Kasumi-1 (cell line): ENCODE results near the gene BOK.
"Not testable (repeated sequence)": the region's sequence is repeated elsewhere in the genome, so short reads cannot be mapped to it uniquely, and the experiment has no call there.

Source experiments
- DNase-seq, 2 experiments: peaks; one replicate each; lab custom pipeline; 2025; lab: John Stamatoyannopoulos, UW

The BOK gene

DNA sequence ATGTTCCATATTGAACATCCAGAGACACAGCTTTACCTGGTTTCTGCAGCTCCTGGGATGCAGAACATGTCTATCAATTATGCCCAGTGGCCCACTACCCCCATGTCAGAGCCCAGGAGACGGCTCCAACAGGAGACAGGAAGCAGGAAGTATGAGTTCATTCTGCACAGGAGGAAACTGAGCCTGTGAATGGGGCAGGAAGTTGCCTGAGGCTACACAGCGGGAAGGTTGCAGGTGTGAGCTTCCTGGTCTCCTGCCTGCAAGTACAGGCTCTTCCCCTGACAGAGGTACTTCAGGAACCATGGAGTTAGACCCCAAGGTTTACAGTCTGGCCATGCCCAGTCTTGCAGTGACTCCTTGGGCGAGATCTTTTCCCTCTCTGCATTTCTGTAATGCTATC, 2.8 kb upstream of the BOK start:
- no peak for DNase-seq

DNA sequence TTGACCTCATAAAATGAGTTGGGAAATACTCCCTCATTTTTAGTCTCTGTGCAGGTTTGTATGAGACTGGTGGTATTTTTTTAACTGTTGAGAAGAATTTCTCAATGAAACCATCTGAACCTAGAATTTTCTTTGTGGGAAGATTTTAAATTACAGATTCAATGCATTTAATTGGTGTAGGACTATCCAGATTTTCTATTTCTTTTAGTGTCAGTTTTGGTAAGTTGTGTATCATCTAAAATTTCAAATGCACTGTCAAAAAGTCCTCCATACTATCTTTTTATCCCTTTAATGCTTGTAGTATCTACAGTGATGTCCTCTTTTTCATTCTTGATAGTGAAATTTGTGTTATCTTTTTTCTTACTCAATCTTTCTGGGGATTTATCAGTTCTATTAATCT, 1.8 kb upstream of the BOK start:
- DNase-seq: no peak

DNA sequence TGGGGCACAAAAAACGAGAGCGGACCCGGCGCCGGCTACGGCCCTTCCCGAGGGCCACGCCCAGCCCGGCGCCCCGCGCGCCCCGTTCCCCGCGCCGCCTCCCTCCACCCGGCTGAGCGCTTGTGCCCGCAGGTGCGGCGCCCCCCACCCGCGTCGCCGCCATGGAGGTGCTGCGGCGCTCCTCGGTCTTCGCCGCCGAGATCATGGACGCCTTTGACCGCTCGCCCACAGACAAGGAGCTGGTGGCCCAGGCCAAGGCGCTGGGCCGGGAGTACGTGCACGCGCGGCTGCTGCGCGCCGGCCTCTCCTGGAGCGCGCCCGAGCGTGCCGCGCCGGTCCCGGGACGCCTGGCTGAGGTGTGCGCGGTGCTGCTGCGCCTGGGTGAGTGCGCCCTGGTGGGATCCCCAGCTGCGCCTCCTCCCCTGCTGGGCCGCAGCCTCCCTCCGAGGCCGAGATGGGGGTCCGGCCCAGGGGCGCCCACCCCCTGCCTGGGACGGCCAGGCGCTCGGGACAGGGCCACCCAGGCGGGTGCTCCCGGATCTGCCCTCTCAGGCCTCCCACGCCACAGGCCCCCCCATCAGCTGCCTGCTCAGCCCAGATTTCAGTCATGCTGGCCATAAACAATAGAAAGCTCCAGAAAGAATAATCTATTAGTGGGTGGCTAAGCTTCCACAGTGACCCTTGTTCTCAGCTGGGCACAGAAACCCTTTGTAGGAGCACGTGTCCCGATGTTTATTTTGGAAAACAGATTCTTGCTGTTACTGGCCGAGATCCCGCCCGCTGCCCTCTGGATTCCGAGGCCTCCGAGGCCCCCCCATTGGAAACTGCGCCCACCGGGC, 997 bp downstream of the BOK start:
- no peak for DNase-seq

DNA sequence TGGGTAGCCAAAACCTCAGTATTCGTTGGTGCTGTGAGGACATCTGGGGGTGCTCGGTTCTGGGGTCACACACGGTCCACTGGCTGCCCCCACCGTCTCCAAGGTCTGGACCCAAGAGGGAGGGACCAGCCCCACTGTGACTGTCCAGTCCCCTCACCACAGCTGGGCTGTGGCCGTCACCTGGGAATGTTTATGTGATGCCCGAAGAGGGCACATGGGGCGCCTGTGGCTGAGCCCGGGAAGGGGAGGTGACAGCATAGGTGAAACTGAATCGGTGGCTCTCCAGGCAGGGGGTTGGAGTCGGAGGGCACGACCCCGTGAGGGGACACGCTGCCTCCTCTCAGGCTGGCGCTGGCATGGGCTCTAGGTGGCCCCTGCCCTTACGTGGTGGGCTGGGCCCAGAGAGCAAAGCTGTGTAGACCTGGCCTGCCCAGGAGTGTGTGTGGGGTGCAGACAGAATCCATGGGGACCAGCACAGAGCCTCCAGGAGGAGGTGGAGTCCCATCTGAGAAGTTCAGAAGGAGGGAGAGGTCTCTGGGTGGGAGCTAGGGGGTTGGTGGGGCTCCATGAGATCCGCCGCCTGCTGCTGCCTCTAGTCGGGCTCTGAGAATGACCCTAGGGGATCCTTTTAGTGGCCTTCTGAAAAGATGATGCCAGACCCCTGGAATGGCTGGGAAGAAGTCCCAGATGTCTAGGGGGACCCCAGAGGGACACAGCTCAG, 1.8 kb downstream of the BOK start:
- DNase-seq: no peak

DNA sequence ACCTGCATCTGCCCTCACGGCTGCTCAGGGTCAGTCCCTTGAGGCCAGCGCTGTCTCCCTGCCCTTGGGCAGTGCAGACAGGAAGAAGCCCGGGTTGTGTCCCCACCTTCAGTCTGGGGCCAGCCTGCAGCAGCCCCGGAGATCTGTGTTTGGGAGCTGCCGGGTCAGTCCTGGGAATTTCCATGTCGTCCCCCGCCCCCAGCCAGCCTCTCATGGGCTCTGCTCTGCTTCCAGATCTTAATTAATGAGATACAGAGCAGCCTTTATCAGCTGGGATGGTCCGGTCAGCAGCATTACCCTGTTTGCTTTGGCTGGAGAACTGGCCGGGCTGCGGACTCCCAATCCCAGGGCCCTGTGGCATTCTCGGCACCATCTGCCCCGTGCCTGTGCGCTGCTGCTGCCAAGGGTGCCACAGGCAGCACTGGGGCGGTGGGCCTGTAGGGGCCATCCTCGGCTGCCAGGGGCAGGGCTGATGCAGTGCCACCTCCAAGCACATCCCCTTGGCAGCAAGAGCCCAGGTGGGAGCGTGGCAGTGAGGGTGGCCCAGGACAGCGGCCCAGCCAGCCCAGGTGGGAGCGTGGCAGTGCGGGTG, 2.4 kb downstream of the BOK start:
- DNase-seq: no peak

DNA sequence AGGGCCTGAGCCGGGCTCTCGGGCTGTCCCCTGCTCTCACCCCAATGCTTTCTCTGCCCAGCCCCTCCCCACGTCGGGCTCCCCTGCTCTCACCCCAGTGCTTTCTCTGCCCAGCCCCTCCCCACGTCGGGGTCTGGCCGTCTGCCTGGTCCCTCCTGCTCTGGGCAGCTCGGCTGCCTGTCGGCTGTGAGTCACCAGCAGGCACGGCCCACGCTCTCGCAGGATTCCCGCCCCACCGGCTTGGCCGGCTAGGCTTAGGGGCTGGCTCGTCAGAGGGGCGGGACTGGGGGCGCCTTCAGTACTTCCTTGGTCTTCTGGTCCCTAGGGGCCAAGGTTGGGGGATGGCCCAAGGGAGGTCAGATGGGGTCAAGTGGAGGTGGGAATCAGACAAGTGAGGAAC, 3.3 kb downstream of the BOK start:
- no peak for DNase-seq

- DNase-seq: no peak
Observed at GRCh38 chr2:241562269-241562891, 3.8 kb downstream of the BOK start.

GRCh38 chr2:241563031-241563507, 4.5 kb downstream of the BOK start:
- no peak for DNase-seq

GRCh38 chr2:241563571-241563980, 5.0 kb downstream of the BOK start:
- no peak for DNase-seq

GRCh38 chr2:241563981-241564595, 5.5 kb downstream of the BOK start:
- no peak for DNase-seq

DNA sequence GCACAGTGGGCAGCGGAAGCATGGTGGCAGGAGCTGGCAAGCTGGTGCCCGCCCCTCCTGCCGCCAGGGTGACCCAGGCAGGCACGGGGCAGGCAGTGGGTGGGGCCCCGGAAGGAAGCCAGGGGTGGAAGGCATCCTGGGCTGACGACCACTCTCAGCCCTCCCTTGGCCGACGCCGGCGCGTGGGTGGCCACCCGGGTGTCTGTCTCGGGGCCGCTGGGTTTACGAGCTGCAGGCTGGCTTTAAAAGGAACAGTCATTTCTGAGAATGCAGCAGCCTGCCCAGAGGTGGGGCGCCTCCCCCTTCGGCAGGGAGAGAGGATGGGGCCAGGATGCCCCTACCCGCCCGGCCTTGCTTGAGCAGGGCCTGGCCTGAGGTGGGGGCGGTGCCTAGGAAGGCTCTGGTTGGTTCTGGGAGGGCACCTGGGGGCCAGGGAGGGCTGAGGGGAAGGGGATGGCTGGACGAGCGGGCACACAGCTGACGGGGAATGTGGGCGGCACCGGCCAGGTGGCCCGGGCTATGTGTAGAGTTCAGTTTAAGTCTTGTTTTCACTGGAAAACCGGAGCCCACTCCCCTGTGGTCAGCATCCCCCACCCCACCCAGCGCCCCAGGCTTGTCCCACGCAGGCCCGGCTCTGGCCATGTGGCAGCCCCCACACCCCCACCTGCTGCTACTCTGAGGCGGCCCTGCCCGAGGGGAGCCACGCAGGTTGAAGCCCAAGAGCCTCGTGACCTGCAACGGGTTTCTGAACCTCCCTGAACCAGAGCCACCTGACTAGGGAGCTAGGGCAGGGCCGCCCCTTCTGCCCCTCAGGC, 6.3 kb downstream of the BOK start:
- DNase-seq: no peak

DNA sequence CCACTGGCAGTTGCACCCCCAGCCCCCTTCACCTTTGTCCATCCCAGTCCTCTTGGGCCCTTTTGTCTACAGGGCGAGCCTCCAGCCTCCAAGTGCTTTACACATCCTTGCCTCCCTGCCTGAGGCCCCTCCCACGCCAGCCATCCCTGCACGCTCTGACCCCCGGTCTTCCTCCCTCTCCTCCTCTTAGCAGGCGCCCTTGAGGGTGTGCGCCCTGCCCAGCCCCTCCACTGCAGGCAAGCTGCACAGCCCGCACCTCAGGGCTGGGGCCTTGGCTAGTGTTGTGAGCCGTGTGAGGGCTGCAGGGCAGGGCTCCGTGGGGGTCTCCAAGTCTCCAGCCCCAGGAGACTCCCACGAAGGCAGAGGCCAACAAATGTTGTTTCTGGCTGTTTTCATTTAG, 6.9 kb downstream of the BOK start:
- no peak for DNase-seq

DNA sequence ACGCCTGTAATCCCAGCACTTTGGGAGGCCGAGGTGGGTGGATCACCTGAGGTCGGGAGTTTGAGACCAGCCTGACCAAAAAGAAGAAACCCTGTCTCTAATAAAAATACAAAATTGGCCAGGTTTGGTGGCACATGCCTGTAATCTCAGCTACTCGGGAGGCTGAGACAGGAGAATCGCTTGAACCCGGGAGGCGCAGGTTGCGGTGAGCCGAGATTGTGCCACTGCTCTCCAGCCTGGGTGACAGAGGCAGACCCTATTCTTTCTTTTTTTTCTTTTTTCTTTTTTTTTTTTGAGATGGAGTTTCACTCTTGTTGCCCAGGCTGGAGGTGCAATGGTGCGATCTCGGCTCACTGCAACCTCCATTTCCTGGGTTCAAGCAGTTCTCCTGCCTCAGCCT, 7.5 kb downstream of the BOK start:
- not testable (repeated sequence) for DNase-seq

- no peak for DNase-seq
Observed at GRCh38 chr2:241566468-241566867, 7.9 kb downstream of the BOK start.

- not testable (repeated sequence) for DNase-seq
Observed at GRCh38 chr2:241567266-241567665, 8.7 kb downstream of the BOK start.

DNA sequence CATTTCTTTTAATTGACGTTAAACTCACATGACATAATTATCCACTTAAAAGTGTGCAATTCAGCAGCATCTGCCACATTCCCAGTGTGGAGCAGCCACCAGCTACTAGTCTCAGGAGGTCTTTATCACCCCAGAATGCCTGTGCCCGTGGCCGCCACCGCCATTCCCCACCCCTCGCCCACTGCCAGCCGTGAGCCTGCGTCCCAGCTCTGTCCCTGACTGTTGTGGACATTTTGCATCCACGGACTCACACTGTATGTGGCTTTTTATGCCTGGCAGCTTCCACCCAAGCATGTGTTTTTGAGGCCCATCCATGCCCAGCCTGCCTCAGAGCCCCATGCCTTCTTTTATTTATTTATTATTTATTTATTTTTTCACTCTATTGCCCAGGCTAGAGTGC, 9.2 kb downstream of the BOK start:
- no peak for DNase-seq

GRCh38 chr2:241568726-241569125, 10.2 kb downstream of the BOK start:
- no peak for DNase-seq

GRCh38 chr2:241569831-241570281, 11.3 kb downstream of the BOK start:
- DNase-seq: no peak

DNA sequence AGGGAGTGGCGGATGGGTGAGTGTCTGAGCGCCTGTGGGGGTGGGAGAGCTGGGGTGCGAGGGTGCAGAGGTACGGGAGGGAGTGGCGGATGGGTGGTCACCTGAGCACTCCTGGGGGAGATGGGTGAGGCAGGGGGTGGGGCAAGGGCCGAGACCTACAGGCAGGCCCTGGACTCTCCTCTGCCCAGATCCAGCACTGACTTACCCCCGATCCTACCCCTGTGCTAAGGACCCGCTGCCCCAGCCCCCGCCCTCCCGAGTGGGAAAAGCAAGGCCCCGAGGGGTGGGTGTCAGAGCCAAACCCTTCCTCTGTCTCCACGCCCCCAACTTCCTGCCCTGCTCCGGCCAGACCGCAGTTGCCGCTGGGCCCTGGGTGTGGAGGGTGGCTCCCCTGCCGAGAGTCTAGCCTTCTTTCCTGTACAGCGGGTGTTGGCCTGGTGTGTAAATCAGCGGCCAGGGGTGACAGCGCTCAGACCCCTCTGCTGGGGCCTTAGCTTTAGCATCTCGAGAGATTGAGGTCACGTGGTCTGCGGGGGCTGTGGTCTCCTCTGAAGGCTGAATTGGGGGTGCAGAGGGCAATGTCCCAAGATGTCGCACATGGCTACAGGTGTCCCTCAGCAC, 12.5 kb downstream of the BOK start:
- DNase-seq: no peak

DNA sequence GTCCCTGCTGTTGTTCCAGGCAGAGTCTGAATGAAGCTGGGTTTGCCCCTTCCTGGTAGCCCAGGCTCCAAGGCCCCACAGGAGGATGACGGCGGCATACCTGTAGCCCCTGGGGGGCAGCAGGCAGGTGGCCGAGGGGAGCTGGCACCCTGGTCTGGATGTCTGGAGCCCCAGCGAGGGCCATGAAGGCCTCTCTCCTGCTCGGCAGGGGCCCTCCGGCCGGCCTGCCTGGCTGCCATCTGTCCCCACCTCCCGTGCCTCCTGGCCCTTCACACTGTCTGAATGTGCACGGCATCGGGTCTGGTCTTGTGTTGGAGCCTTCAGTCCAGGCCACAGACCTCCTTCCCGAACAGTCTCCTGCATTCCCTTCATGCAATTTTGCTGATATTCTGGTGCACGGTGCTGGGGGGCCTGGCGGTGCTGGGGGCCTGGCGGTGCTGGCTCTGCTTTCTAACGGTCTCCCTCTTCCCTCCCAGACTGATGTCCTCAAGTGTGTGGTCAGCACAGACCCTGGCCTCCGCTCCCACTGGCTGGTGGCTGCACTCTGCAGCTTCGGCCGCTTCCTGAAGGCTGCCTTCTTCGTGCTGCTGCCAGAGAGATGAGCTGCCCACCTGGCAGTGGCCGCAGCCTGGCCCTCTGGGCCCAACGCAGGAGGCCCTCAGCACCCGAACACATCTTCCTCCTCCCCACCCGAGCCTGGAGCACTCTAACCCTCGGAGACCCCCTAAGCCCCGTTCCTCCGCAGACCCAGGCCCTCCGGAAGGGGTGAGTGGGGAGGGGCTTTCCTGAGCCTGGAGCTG, 13.5 kb downstream of the BOK start:
- DNase-seq: no peak
